ENCODE results near the gene YTHDC1.
"Not testable (repeated sequence)": the region's sequence is repeated elsewhere in the genome, so short reads cannot be mapped to it uniquely, and the experiment has no call there.

The YTHDC1 gene

GRCh38 chr4:68288393-68288740 is 61.5 kb downstream of the YTHDC1 start:
- DNase-seq (ENCODE audit: extremely low read depth, insufficient read length) = no peak
- TF ChIP-seq CTCF (IDR thresholded peaks at IDR 0.05; ENCODE audit: insufficient read depth, low read length, poor library complexity, severe bottlenecking) = no peak
- no peak overlapping the region for H3K4me3 ChIP-seq (replicated peaks; ENCODE audit: low read depth, low read length)
- no peaks in the 10 kb centered on the region for H3K36me3 ChIP-seq (ENCODE audit: control insufficient read depth, insufficient read depth, low read length)
- no peaks in the 10 kb centered on the region for H3K27me3 ChIP-seq (replicated peaks; ENCODE audit: control insufficient read depth, insufficient read depth, low read length)

GRCh38 chr4:68287704-68288392 is 62.0 kb downstream of the YTHDC1 start:
- no peak for DNase-seq (ENCODE audit: extremely low read depth, insufficient read length)
- Histone ChIP-seq H3K36me3 (ENCODE audit: control insufficient read depth, insufficient read depth, low read length) (no peaks in the 10 kb centered on the region), H3K4me3 (replicated peaks; ENCODE audit: low read depth, low read length) (no peak overlapping the region), H3K27me3 (replicated peaks; ENCODE audit: control insufficient read depth, insufficient read depth, low read length) (no peaks in the 10 kb centered on the region)
- no peak for TF ChIP-seq CTCF (IDR thresholded peaks at IDR 0.05; ENCODE audit: insufficient read depth, low read length, poor library complexity, severe bottlenecking)

- Histone ChIP-seq H3K36me3 (ENCODE audit: control insufficient read depth, insufficient read depth, low read length) (no peaks in the 10 kb centered on the region), H3K4me3 (replicated peaks; ENCODE audit: low read depth, low read length) (no peak overlapping the region), H3K27me3 (replicated peaks; ENCODE audit: control insufficient read depth, insufficient read depth, low read length) (no peaks in the 10 kb centered on the region)
- TF ChIP-seq CTCF (IDR thresholded peaks at IDR 0.05; ENCODE audit: insufficient read depth, low read length, poor library complexity, severe bottlenecking) = no peak
- no peak for DNase-seq (ENCODE audit: extremely low read depth, insufficient read length)
These were observed 66.2 kb downstream of the YTHDC1 start for GRCh38 chr4:68283714-68284113.

GRCh38 chr4:68283095-68283494 is 66.8 kb downstream of the YTHDC1 start:
- Histone ChIP-seq H3K36me3 (ENCODE audit: control insufficient read depth, insufficient read depth, low read length) (no peaks in the 10 kb centered on the region), H3K4me3 (replicated peaks; ENCODE audit: low read depth, low read length) (no peak overlapping the region), H3K27me3 (replicated peaks; ENCODE audit: control insufficient read depth, insufficient read depth, low read length) (no peaks in the 10 kb centered on the region)
- TF ChIP-seq CTCF (IDR thresholded peaks at IDR 0.05; ENCODE audit: insufficient read depth, low read length, poor library complexity, severe bottlenecking) = no peak
- no peak for DNase-seq (ENCODE audit: extremely low read depth, insufficient read length)

GRCh38 chr4:68281796-68282740 is 67.8 kb downstream of the YTHDC1 start:
- not testable (repeated sequence) for H3K36me3 ChIP-seq (ENCODE audit: control insufficient read depth, insufficient read depth, low read length); H3K27me3 ChIP-seq (replicated peaks; ENCODE audit: control insufficient read depth, insufficient read depth, low read length); DNase-seq (ENCODE audit: extremely low read depth, insufficient read length); H3K4me3 ChIP-seq (replicated peaks; ENCODE audit: low read depth, low read length)

GRCh38 chr4:68278029-68278428 is 71.9 kb downstream of the YTHDC1 start:
- Histone ChIP-seq H3K27me3 (replicated peaks; ENCODE audit: control insufficient read depth, insufficient read depth, low read length) (no peaks in the 10 kb centered on the region), H3K4me3 (replicated peaks; ENCODE audit: low read depth, low read length) (no peak overlapping the region), H3K36me3 (ENCODE audit: control insufficient read depth, insufficient read depth, low read length) (no peaks in the 10 kb centered on the region)
- DNase-seq (ENCODE audit: extremely low read depth, insufficient read length) = no peak
- no peak for TF ChIP-seq CTCF (IDR thresholded peaks at IDR 0.05; ENCODE audit: insufficient read depth, low read length, poor library complexity, severe bottlenecking)
